Lower leg skin (tissue), 4 donors: ENCODE results near the gene CNTNAP5. TPM values are rescaled to one million over a fixed set of nuclear protein-coding genes. Genes with fewer than 3 reads are reported as not detected.

ENCODE experiments used
- DNase-seq, 2 donors: peaks; one replicate each; pipeline ENCODE4 v3.0.0-alpha.2; 2019; ENCODE audit warnings: low spot score in 2 of 2
- H3K4me3 ChIP-seq: fragments of 200-600 bp; sonication (generic); 2 replicates; pipeline ENCODE4 v1.5.1; 2017; ENCODE audit warnings: mild to moderate bottlenecking, low read depth; ENCODE audit not compliant: poor library complexity, severe bottlenecking
- CTCF ChIP-seq, 3 donors: fragments of 450-650 bp; IDR thresholded peaks; one replicate each; pipeline ENCODE4 v1.5.1; 2016; ENCODE audit warnings: antibody characterized with exemption in 3 of 3, mild to moderate bottlenecking in 3 of 3, moderate library complexity in 2 of 3
- POLR2A ChIP-seq, 2 donors: fragments of 450-650 bp; IDR thresholded peaks; one replicate each; pipeline ENCODE4 v1.6.1; 2016 to 2017; ENCODE audit warnings: antibody characterized with exemption in 2 of 2, mild to moderate bottlenecking in 1 of 2, moderate library complexity in 1 of 2
- WGBS, 2 donors: methylation state at CpG; one replicate each; pipeline ENCODE4 v1.1.5; 2018; 5-methylcytosine and 5-hydroxymethylcytosine counted together
- intact Hi-C: fragments of 100-400 bp; cut with DNase I; formaldehyde crosslinking; loops from one replicate; pipeline ENCODE4 v1.15.0; 2023; ENCODE audit warnings: low total_unique reads
- total RNA-seq, 4 donors: library from RNA; depleted of rRNA; stranded (reverse); fragments of >200 nt; gene quantifications; one replicate each; pipeline ENCODE4 v1.1.0, GENCODE V29; 2016

The CNTNAP5 gene
- total RNA-seq, 4 donors from 2014 or later: not detected

GRCh38 chr2:124091721-124092120 is 66.6 kb downstream of the CNTNAP5 start:
- WGBS, 2 donors: 69 to 72% methylated on average over 5 of the region's 5 CpGs
- no peak for TF ChIP-seq POLR2A (IDR thresholded peaks at IDR 0.05)
- TF ChIP-seq CTCF (IDR thresholded peaks at IDR 0.05): no peak
- H3K4me3 ChIP-seq: no peak overlapping the region
- no peak for DNase-seq
- intact Hi-C loops: no loop called here

- no peak overlapping the region for H3K4me3 ChIP-seq
- WGBS, 2 donors: 61 to 74% methylated on average over 2 of the region's 2 CpGs
- intact Hi-C loops: no loop called here
- DNase-seq: no peak
- TF ChIP-seq POLR2A (IDR thresholded peaks at IDR 0.05) (no peak), CTCF (IDR thresholded peaks at IDR 0.05) (no peak)
Observed at GRCh38 chr2:124092651-124093050, 67.6 kb downstream of the CNTNAP5 start.

- intact Hi-C loops: no loop called here
- TF ChIP-seq POLR2A (IDR thresholded peaks at IDR 0.05): no peak
- TF ChIP-seq CTCF (IDR thresholded peaks at IDR 0.05): no peak
- DNase-seq: no peak
- WGBS, 2 donors: 81 to 86% methylated on average over 1 of the region's 1 CpG
- no peak overlapping the region for H3K4me3 ChIP-seq
Observed at GRCh38 chr2:124104914-124105313, 79.8 kb downstream of the CNTNAP5 start.

- H3K4me3 ChIP-seq: no peak overlapping the region
- DNase-seq: no peak
- intact Hi-C loops: no loop called here
- TF ChIP-seq POLR2A (IDR thresholded peaks at IDR 0.05): no peak
- no peak for TF ChIP-seq CTCF (IDR thresholded peaks at IDR 0.05)
Observed at GRCh38 chr2:124112206-124112605, 87.1 kb downstream of the CNTNAP5 start.

GRCh38 chr2:124112966-124113365 is 87.9 kb downstream of the CNTNAP5 start:
- TF ChIP-seq POLR2A (IDR thresholded peaks at IDR 0.05) (no peak), CTCF (IDR thresholded peaks at IDR 0.05) (no peak)
- intact Hi-C loops: no loop called here
- H3K4me3 ChIP-seq: no peak overlapping the region
- DNase-seq: no peak
- 24 to 30% methylated on average over 2 of the region's 2 CpGs for WGBS, 2 donors

- 85 to 100% methylated on average over 1 of the region's 1 CpG for WGBS, 2 donors
- DNase-seq: no peak
Observed at GRCh38 chr2:124120246-124120645, 95.2 kb downstream of the CNTNAP5 start.

More at GRCh38 chr2:124120246-124120645, 95.2 kb downstream of the CNTNAP5 start:
- H3K4me3 ChIP-seq: no peak overlapping the region
- intact Hi-C loops: no loop called here
- no peak for TF ChIP-seq CTCF (IDR thresholded peaks at IDR 0.05)
- TF ChIP-seq POLR2A (IDR thresholded peaks at IDR 0.05): no peak
